ENCODE data around the gene CSNK1E.
A peak's percentile ranks its signal among the peaks of the same experiment; 100 is the strongest.
"Not testable (repeated sequence)": the region's sequence is repeated elsewhere in the genome, so short reads cannot be mapped to it uniquely, and the experiment has no call there.

The CSNK1E gene

DNA sequence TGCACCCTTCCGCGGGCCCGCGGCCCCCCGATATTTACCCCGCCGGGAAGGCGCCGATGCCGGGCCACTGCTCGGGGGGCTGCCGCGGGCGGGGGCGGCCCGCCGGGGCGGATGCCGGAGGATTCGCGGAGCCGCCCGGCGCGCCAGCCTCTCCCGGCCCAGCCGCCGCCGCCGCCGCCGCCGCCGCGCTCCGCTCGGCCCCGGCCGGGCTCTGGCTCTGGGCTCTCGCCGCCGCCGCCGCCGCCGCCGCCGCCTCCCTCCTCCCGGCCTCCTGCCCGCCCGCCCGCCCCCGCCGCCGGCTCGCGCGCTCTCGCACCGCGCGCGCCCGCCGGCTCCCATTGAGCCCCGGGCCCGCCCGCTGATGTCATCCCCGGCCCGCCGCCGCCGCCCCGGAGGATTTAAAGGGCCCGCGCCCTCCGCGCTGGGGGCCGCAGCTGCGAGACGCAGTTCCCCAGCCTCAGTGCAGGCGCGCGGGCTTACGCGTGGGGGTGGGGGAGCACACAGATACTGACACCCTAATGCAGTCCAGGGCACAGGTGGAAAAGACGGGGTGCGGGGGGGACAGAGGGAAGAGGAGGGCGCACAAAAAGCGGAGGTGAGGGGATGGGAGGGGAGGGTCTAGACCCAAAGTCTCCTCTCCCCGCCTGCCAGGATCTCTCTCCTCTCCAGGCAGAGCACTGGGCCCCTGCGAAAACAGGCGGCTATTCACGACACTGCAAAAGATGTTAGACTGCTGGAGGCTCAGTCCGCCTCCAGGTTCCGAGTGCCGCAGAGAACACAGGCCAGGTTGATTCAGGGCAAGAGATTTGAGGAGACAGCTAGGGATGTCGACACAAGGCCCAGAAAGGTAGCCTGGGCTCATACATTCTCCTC lies at the start of gene CSNK1E:
Gene CSNK1E, minus strand, starts transcription at position 312 of the 873 bp plus-strand sequence. CDS start 3,276 bp downstream, outside the sequence.
- DNase-seq (ENCODE audit: low read depth), result peak; percentile 69

DNA sequence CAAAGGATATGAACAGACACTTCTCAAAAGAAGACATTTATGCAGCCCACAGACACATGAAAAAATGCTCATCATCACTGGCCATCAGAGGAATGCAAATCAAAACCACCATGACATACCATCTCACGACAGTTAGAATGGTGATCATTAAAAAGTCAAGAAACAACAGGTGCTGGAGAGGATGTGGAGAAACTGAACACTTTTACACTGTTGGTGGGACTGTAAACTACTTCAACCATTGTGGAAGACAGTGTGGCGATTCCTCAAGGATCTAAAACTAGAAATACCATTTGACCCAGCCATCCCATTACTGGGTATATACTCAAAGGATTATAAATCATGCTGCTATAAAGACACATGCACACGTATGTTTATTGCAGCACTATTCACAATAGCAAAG lies 48.6 kb upstream of the CSNK1E start:
- not testable (repeated sequence) for DNase-seq (ENCODE audit: low read depth)

GRCh38 chr22:38365174-38365573 lies 47.9 kb upstream of the CSNK1E start:
- not testable (repeated sequence) for DNase-seq (ENCODE audit: low read depth)

GRCh38 chr22:38360560-38360959 lies 43.3 kb upstream of the CSNK1E start:
- DNase-seq (ENCODE audit: low read depth), result not testable (repeated sequence)

DNA sequence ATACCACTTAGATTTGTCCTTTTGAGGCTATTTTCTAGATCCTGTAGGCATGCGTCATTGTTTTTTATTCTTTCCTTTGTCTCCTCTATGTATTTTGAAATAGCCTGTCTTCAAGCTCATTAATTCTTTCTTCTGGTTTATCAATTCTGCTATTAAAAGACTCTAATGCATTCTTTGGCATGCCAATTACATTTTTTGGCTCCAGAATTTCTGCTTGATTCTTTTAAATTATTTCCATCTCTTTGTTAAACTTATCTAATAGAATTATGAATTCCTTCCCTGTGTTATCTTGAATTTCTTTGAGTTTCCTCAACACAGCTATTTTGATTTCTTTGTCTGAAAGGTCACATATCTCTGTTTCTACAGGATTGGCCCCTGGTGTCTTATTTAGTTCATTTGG lies 42.6 kb upstream of the CSNK1E start:
- DNase-seq (ENCODE audit: low read depth), result not testable (repeated sequence)

- DNase-seq (ENCODE audit: low read depth), result not testable (repeated sequence)
Measured at GRCh38 chr22:38357971-38358370, 40.7 kb upstream of the CSNK1E start.

DNA sequence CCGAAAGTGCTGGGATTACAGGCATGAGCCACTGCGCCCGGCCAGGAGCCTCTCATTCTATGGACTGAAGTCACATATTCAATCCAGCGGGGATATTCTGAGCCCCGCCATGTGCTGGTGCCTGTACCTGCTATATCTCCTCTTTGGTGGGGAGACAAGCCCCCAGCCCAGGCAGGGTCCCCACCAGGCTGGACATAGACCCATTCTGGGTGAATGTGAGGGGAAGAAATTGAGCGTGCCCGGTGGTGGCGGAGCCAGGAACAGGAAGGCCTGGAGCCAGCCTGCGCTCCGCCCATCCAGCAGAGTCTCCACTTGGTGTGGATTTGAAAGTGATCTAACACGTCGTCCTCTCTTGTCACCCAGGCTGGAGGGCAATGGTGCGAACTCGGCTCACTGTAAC lies 38.0 kb upstream of the CSNK1E start:
- no peak for DNase-seq (ENCODE audit: low read depth)

- DNase-seq (ENCODE audit: low read depth), result no peak
Measured at GRCh38 chr22:38353701-38354100, 36.5 kb upstream of the CSNK1E start.

- DNase-seq (ENCODE audit: low read depth), result peak; percentile 74
Measured at GRCh38 chr22:38353142-38353629, 36.0 kb upstream of the CSNK1E start.

GRCh38 chr22:38352436-38352835 lies 35.2 kb upstream of the CSNK1E start:
- no peak for DNase-seq (ENCODE audit: low read depth)

- no peak for DNase-seq (ENCODE audit: low read depth)
Measured at GRCh38 chr22:38350444-38351359, 33.5 kb upstream of the CSNK1E start.

DNA sequence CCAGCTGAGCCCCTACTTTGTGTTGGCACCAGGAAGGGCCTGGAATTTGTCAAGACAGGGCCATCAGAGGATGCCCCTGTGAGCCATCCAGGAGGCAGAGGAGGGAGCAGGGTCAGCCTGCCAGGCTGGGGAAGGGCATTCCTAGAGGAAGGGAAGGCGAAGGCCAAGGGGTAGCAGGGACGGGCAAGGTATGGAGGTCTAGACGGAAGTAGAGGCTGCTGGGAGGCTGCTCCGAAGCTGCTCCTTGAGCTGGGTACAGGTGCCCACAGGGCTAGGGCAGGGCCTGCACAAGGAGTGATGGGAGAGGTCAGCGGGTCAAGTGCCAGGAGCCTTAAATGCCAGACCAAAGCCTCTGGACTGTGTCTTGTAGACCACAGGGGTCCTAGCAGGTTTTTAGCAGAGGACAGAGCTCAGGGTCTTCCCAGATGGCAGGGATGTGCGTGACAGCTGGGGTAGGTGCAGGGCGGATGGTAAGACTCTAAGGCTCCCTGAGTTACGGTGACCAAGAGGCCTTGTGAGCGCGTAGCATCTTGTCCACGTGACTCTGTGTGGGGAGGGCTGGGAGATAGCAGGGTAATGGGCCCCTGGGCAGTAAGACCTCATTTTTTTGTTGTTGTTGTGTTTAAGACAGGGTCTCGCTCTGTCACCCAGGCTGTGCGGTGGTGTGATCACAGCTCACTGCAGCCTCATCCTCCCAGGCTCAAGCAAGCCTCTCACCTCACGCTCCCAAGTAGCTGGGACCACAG lies 31.7 kb upstream of the CSNK1E start:
- no peak for DNase-seq (ENCODE audit: low read depth)

DNA sequence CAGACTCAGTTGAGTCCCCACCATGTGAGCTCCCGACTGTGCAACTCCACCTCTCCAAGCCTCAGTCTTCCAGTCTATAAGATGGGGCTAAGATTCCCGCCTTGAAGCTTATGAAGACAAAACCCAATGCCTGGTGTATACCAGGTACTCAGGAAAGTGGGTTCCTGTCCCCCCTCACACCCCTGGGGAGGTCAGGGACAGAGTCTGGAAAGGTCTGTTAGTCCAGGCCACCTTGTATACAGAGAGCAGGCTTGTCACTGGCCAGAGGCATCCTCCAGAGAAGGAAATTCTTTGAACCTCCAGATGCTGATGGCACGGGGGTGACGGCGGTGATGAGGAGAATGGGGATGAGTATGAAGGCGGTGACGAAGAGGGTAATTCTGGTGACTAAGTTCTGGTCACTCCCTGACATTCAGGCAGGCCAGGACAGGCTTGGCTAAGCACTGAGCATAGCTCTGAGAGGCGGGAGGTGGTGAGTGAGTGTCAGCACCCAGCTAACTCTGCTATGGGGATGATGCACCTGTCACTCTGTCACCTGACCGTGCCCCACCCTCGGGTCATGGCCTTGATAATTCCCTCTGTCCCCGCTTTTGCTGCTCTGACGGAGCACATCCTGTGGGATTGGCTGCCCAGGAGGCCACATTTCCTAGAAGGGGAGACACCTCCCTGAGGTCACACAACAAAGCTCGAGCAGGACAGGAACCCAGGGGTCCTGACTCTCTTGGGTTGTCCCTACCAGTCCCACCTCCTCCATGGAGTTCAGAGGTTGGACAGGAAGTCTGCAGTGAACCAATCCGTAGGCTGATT lies 30.9 kb upstream of the CSNK1E start:
- no peak for DNase-seq (ENCODE audit: low read depth)

DNA sequence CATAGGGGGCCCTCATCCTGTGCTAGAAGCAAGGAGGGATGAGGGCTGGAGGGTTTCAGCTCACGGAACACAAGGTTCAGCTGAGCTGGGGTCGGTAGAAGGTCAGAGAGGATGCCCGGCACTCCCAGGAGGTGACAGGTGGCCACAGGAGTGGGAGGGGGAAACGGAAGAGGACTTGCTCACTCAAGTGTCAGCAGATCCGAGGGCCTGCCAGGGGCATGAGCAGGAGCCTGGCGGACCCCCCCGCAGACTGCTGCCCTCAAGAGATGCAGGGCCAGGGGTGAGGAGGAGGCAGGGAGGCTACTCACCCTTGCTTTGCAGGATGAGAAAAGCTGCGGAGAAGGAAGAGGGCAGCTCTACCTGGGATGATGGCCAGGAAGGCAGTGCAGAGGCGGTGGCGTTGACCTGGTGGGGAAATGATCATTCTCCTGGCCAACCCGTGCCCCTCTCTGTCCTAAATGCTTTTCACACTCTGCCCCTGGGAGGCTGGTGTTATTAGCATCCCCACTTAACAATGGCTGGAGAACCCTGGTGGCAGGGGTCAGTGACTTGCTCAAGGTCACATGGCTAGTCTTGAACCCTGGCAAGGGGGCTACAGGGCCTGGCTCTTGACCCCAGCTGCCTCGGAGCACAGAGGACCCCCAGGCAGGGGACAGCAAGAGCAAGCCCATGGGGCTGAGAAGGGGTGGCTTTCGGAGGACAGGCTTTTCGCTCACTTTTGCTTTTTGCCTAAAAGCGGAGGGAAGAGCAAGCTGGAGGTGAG lies 30.1 kb upstream of the CSNK1E start:
- no peak for DNase-seq (ENCODE audit: low read depth)

DNA sequence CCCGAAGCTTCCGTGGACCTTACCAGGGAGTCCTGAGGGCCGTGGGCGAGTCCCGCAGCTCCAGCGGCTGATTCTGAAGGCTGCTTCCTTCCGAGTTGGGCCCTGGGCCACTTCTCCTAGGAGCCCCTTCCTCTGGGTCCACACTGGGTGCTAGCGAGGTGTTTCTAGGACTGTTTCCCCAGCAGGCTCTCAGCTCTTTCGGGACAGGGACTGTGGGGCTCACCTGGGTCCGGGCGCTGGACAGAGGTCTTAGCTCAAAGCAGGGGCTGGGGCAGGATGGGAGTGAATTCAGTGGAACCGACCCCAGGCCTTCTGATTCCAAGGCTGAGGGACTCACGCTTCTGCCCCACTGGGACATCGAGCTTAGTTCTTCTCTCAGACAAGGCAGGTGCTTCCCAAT lies 29.3 kb upstream of the CSNK1E start:
- no peak for DNase-seq (ENCODE audit: low read depth)

DNA sequence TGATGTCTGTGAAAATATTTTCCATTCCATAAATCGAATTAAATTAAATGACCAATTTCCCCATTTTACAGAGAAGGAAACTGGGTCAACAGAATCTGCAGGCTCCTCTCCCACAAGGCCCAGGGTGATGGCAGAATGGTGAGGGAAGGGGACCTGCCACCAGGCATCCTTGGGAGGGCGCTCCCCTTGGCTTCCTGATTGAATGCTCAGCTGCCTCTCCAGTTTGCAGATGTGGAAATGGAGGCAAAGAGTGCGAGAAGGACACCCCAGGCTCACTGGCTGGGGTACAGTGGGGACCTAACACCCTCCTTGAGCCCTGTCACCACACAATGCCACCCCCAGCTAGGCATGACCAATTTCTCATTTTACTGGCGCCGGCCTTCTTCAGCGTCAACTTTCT lies 28.5 kb upstream of the CSNK1E start:
- no peak for DNase-seq (ENCODE audit: low read depth)

- DNase-seq (ENCODE audit: low read depth), result not testable (repeated sequence)
Measured at GRCh38 chr22:38339893-38340292, 22.7 kb upstream of the CSNK1E start.

GRCh38 chr22:38338772-38339379 lies 21.6 kb upstream of the CSNK1E start:
- no peak for DNase-seq (ENCODE audit: low read depth)

DNA sequence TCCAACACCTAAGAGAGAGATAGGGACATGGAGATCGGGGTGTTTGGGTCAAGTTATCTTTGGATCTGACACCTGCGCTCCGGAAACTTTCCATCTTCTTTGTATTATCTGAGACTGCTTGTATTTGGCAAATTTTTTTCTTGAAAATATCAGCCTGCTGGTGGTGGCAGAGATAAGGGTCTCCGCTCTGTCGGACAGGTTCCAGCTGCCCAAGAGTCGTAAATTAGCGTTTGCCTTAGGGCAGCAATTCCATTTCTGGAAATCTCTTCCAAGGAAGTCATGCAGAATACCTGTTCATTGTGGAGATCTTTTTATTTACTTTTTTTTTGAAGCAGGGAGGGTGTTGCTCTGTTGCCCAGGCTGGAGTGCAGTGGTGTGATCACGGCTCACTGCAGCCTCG lies 19.5 kb upstream of the CSNK1E start:
- DNase-seq (ENCODE audit: low read depth), result no peak

DNA sequence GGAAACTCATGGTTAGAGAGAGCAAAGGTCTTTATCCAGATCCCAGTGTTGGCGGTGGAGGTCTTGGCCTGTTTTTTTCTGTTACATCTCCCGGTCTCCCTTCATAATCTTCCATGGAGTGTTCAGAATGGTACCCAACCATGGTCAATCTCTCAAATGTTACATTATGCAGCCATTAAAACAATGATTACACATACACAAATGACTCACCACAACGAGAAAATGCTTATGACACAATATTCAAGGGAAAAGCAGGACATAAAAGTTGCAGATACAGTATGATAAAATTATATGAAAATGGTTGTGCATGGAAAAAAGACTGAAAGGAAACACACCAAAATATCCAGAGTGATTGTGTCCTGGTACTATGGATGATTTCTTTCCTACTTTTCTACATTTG lies 17.8 kb upstream of the CSNK1E start:
- no peak for DNase-seq (ENCODE audit: low read depth)

Measured in activated T-cell treated with anti-CD3 and anti-CD28 coated beads for 48 hours (primary cell).